ENCODE results near the gene PRR18.
A peak's percentile ranks its signal among the peaks of the same experiment; 100 is the strongest.

PRR18 gene

GRCh38 chr6:166344240-166344639 lies 36.0 kb upstream of the PRR18 start:
- Histone ChIP-seq H3K27ac (no peak overlapping the region), H3K4me3 (ENCODE audit: low read depth in 1 of 2, low read length in 1 of 2) (no peak overlapping the region), H3K4me1 (ENCODE audit: control insufficient read depth in 1 of 2, insufficient read depth in 1 of 2, low read depth in 1 of 2, low read length in 1 of 2) (peaks cover 46 to 47% of the 10 kb centered on the region in 2 experiments), H3K9me3 (no peaks in the 10 kb centered on the region), H3K27me3 (no peaks in the 10 kb centered on the region), H3K36me3 (peaks cover 6% of the 10 kb centered on the region)
- TF ChIP-seq, protein P1, sequence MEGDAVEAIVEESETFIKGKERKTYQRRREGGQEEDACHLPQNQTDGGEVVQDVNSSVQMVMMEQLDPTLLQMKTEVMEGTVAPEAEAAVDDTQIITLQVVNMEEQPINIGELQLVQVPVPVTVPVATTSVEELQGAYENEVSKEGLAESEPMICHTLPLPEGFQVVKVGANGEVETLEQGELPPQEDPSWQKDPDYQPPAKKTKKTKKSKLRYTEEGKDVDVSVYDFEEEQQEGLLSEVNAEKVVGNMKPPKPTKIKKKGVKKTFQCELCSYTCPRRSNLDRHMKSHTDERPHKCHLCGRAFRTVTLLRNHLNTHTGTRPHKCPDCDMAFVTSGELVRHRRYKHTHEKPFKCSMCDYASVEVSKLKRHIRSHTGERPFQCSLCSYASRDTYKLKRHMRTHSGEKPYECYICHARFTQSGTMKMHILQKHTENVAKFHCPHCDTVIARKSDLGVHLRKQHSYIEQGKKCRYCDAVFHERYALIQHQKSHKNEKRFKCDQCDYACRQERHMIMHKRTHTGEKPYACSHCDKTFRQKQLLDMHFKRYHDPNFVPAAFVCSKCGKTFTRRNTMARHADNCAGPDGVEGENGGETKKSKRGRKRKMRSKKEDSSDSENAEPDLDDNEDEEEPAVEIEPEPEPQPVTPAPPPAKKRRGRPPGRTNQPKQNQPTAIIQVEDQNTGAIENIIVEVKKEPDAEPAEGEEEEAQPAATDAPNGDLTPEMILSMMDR (IDR thresholded peaks at IDR 0.05): no peak

GRCh38 chr6:166343150-166343487 lies 34.9 kb upstream of the PRR18 start:
- Histone ChIP-seq H3K27ac (peak overlapping the region; percentile 96), H3K4me3 (ENCODE audit: low read depth in 1 of 2, low read length in 1 of 2) (peak overlapping the region; percentile 80 to 86), H3K27me3 (no peaks in the 10 kb centered on the region), H3K9me3 (no peaks in the 10 kb centered on the region), H3K4me1 (ENCODE audit: control insufficient read depth in 1 of 2, insufficient read depth in 1 of 2, low read depth in 1 of 2, low read length in 1 of 2) (peaks cover 47 to 51% of the 10 kb centered on the region in 2 experiments), H3K36me3 (peaks cover 8% of the 10 kb centered on the region)
- TF ChIP-seq, protein P1 (IDR thresholded peaks at IDR 0.05): no peak

DNA sequence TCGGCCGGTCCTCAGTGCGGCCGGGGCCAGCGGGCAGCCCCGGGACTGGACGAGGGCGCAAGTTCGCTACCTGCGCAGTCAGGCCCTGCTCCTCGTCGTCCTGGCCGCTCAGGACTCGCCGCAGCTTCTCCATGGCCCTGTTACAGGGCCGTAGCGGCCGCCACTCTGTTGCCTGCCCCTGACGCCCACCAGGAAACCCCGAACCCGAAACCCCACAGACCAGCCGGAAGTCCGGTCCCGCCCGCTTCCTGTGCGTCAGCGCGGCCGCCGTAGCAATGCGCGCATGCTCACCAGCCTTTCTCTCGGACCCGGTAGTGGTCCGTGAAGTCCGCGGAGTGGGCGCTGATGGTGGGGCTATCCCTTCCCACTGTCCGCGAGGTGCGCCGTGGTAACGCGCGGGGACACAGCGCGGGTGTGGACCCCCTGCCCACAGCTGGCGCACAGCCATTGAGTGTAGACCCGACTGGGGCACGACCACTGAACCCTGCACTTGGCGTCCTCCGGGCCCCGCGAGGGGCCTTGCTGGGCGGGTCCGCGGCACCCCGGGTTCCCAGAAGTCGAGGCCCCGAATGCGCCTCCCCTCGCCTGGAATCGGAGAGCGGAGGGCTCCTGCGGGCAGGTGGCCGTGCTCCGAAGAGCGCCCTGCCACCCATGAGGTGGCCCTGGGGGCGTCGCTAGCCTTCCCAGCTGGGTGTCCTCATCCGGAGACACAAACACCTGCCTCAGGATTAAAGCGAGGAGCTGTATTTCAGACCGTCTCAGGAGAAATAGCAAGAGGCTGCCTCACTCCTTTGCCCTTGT lies 34.4 kb upstream of the PRR18 start, which contains the start of gene SFT2D1:
TSS of gene SFT2D1 (minus strand) at position 197 of the 801 bp plus-strand sequence. CDS start at position 133, 64 bp downstream.
- Histone ChIP-seq H3K4me1 (ENCODE audit: control insufficient read depth in 1 of 2, insufficient read depth in 1 of 2, low read depth in 1 of 2, low read length in 1 of 2) (peaks cover 42 to 45% of the 10 kb centered on the region in 2 experiments), H3K27ac (peak within 1 kb of the TSS; percentile 96), H3K27me3 (no peaks in the 10 kb centered on the region), H3K4me3 (ENCODE audit: low read depth in 1 of 2, low read length in 1 of 2) (peak within 1 kb of the TSS; percentile 80 to 86), H3K9me3 (no peaks in the 10 kb centered on the region), H3K36me3 (peaks cover 14% of the 10 kb centered on the region)
- TF ChIP-seq, protein P1 (IDR thresholded peaks at IDR 0.05): peak; percentile 45

DNA sequence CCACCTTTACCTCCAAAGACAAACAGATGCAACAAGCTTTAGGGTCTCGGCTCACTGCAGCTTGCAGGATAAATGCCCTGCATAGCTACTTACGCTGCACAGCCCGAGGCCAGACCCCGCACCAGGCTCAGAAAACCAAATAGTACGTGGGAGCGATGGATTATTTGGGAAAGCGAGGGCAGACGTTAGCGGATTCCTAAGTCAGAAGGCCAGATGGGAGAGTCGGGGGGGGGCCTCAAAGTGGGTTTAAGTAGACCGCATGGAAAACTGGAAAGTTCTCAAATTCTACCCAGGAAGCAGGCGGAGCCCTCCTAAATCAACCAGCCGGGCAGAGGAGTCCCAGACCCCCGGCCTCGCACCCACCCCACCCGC lies 33.8 kb upstream of the PRR18 start:
- no peaks in the 10 kb centered on the region for H3K27me3 ChIP-seq
- H3K36me3 ChIP-seq: peaks cover 20% of the 10 kb centered on the region
- H3K27ac ChIP-seq: peak overlapping the region; percentile 96
- peak overlapping the region; percentile 80 to 86 for H3K4me3 ChIP-seq (ENCODE audit: low read depth in 1 of 2, low read length in 1 of 2)
- peaks cover 36 to 41% of the 10 kb centered on the region in 2 experiments for H3K4me1 ChIP-seq (ENCODE audit: control insufficient read depth in 1 of 2, insufficient read depth in 1 of 2, low read depth in 1 of 2, low read length in 1 of 2)
- TF ChIP-seq, protein P1 (IDR thresholded peaks at IDR 0.05): no peak
- H3K9me3 ChIP-seq: no peaks in the 10 kb centered on the region

DNA sequence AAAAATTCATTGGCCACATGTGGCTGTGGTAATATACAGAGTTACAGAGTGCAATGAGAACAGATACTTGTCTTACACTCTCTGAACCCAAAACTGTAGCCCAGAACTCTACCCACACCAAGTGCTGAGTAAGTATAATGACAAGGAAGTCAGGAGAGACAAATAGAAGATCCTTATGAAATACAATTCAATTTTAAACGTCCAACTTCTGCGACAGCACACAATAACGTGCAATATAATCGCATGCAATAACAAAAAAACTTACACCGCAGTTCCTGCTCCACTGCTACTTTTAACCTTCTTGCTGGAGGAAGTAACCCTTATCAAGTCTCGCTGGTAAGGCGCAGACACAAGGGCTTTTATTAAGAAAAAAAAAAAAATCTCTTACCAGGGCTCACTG lies 33.3 kb upstream of the PRR18 start:
- Histone ChIP-seq H3K27ac (peak overlapping the region; percentile 96), H3K9me3 (no peaks in the 10 kb centered on the region), H3K36me3 (peaks cover 25% of the 10 kb centered on the region), H3K4me1 (ENCODE audit: control insufficient read depth in 1 of 2, insufficient read depth in 1 of 2, low read depth in 1 of 2, low read length in 1 of 2) (peaks cover 36 to 41% of the 10 kb centered on the region in 2 experiments), H3K27me3 (no peaks in the 10 kb centered on the region), H3K4me3 (ENCODE audit: low read depth in 1 of 2, low read length in 1 of 2) (peak overlapping the region; percentile 80 to 86)
- TF ChIP-seq, protein P1 (IDR thresholded peaks at IDR 0.05): no peak

All from neutrophil (primary cell).